Inferior parietal cortex (tissue), 1 donor: ENCODE results near the gene CCN2.
A peak's percentile ranks its signal among the peaks of the same experiment; 100 is the strongest.
"Not testable (repeated sequence)": the region's sequence is repeated elsewhere in the genome, so short reads cannot be mapped to it uniquely, and the experiment has no call there.

Source experiments
- DNase-seq: peaks from one replicate; pipeline ENCODE4 v3.0.0-alpha.2; 2016; ENCODE audit errors: extremely low spot score

CCN2 gene

DNA sequence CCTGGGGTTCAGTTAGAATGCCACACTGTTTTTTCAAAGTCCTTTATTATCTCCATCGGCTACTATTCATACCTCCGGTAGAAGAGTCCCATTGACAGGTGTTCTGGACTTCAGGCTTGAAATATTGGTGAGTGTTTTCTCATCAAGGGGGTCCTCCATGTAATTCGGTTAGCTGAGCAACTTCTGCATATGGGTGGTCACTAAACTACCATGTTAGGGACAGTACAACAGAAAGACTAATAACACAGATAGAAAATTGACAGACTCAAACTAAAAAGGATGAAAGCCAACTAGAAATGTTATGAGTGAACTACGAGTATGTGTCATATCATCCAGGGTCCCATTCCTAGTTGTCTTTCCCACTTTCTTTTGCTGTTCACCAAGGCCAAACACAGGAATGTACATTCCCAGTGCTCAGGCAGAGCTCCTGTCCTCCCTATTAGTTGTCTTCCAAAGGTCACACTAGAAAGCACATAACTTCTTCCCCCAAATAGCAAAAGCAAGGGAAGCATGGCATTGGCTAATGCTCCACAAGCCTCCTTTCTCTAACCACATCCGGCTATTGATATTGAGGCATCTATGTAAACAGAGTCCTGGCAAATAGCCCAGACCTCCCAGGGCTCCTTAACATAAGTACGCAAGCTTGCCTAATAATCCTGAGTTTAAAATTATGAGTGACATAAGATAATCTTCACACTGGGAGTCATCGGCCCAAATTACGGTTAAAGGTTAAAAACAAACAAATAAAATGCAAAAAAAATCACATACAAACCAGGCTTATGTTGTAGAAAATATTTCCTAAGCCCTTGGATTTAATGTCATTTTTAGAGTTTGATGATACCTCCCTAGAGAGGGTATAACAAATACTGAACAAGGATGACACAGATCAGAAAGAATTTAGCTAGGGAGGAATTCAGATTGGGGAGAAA lies 13.2 kb downstream of the CCN2 start:
- DNase-seq: no peak

DNA sequence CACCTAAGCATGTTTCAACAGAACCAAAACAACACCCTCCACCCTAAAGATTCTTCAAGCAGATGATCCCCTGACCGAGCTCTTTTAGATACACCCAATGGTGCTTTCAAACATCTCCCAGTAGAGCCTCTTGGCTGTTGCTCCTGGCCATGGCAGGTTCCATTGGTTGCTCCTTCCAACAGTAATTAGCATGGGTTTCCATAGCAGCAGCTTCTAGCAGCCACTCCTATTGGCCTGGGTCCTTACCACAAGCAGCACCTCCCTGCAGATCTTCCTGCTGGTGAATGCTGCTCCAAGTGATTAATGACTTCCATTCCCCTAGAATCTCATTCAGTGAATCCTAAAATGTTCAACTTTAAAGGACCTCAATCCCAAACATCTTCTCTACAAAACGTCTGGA lies 13.9 kb downstream of the CCN2 start:
- no peak for DNase-seq

DNA sequence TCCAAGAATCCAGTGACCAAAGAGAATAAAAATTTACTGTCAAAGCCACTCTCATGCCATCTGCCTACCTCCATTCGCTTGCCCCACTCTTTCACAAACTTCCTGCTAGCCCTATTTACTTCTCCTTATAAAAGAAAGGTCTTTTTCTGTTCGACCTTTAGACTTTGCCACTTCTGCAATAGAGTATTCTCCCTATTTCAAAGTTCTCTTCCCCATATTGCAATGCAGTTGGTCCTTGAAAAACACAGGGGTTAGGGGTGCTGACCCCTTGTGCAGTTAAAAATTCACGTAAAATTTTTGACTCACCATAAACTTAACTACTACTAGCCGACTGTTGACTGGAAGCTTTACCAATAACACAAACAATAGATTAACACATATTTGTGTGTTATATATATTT lies 15.0 kb downstream of the CCN2 start:
- DNase-seq: no peak

DNA sequence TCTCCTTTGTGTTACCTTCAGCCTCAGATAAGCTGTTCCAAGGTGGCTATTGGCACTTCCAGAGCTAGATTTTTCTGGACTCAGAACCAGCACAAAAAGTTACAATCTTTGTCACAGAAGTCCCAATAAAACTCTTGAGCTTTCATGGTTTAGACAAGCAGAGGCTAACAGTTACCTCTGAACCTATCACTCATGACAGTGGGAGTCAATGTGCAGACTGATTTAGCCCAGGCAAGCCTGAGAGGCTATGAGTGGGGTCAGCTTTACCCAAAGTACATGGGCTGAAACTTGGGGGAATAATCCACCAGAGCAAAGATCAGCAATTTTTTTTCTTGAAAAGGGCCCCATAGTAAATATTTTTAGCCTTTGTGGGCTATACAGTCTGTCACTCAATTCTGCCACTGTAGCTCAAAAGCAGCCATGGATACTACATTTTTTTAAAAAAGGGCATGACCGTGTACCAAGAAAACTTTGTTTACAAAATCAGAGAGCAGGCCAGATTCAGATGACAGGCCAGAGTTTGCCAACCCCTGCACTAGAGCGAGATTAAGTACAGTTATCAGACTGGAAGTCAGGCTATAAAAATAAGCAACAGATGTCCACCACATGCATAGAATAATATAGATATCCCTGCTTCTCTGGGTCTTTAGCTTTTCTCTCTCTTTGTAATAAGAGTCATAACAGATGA lies 20.0 kb downstream of the CCN2 start:
- DNase-seq: no peak

DNA sequence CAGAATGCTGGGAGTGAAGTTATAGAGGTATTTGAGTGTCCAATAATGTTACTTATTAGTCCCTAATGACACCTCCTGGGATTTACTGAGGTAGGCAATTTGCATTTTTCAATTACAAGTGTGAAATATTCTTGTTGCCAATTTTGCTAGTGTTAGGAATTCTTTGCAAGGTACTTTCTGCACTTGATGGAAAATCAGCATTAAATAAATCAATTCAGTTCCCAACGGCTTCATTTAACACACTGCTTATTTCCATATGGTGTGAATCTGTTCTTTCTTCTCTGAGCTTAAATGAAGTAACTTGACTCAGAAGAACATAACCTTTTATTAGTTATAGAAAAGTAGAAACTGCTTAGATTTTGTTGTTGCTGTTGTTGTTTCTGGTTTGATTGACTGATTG lies 21.2 kb downstream of the CCN2 start:
- no peak for DNase-seq

DNA sequence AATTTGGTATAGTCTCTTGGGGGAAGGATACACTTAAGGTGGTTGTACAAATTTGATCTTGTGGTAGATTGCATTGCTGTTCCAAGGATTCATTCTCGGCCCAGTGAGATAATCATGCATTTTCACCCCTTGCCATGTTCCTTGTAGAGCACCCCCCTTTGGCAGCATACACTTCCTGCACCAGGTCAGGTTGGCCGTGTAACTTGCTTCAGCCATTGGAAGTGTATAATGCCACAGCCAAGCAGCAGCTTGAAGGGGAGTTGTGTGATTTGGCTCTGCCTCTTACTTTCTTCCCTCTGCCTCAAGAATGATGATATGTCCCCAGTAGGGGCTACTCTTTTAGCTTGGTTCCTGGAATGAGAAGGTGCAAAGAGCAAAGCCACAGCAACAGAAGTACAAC lies 21.9 kb downstream of the CCN2 start:
- no peak for DNase-seq

DNA sequence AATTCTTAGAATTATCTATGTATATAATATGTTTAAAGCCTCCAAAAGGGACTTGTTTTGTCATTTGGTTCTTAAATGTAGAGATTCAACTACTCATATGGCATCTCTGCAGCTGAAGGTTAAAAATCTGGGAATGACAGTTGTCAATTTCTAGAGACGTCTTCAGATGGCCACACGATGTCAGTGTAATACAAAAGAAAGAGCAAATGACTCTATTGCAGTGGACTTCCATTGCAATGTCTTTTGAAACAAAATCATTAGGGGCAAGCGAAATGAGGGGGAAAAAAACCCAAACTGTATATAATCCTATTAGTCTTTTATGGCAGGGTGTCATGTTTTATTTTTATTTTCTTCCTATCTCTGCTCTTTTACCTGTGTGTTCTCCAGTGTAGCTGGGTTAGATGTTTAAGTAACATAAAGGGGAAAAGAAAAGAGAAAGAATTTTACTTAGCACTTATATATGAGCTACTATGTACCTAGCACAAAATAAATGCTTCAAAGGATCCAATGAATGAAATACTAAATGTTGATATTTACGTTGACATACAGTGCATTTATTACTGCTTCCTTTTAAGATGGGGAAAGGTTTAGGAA lies 26.2 kb downstream of the CCN2 start:
- peak; percentile 72 for DNase-seq

DNA sequence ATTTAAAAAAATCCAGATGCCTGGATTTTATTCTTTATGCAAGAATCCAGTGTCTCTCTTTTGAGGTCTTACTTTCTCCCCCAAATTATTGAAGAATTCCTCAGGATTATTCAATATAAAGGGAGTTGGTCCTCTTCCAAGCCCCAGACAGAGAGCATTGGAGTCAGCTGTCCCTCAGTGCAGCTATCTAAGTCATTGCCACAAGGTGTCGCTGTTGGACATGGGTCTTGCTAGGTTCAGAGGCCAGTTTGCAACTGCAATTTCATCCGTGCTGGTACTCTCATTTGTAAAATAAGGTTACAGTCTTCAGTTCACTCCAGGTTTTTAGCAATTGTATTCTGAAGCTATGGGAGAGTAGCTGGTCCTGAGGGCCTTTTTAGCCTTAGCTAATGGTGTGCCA lies 27.8 kb downstream of the CCN2 start:
- peak; percentile 42 for DNase-seq

DNA sequence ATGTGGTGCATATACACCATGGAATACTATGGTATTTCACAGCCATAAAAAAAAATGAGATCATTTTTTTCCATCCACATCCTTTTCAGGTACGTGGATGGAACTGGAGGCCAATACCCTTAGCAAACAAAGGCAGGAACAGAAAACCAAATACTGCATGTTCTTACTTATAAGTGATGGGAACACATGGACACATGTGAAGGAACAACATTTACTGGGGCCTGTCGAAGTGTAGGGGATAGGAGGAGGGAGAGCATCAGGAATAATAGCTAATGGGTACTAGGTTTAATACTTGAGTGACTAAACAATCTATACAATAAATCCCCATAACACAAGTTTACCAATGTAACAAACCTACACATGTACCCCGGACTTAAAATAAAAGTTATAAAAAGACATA lies 30.5 kb downstream of the CCN2 start:
- DNase-seq: no peak

DNA sequence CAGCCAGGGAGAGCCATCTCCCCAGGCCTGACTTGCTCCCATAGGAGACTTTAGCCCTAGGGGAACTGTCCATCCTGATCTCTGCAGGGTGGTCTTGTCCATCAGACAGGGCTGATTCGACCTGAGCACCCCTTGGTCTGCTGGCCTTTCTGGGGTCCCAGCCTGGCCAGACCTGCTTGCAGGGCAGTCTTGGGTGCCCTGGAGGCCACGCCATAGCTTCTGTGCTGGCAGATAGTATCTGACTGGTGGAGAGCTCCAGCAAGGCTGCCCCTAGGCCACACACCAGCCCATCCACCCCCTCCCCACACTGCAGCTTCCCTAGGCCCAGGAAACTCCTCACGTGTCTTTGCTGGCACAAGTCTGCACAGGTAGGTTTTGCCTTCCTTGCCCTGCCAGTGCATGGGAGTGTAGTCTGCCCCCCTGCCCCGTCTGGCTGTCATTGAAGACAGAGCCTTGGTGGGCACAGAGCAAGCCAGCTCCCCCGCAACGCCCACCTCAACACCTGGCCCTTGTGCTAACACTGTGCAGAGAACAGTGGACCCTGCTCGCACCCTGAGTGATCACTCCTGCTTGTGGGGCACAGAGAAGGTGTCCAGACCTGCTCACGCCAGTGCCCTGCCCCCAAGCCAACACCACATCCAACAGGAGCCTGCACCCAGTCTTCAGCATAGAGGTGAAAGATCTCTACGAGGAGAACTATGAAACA lies 32.4 kb downstream of the CCN2 start:
- no peak for DNase-seq

DNA sequence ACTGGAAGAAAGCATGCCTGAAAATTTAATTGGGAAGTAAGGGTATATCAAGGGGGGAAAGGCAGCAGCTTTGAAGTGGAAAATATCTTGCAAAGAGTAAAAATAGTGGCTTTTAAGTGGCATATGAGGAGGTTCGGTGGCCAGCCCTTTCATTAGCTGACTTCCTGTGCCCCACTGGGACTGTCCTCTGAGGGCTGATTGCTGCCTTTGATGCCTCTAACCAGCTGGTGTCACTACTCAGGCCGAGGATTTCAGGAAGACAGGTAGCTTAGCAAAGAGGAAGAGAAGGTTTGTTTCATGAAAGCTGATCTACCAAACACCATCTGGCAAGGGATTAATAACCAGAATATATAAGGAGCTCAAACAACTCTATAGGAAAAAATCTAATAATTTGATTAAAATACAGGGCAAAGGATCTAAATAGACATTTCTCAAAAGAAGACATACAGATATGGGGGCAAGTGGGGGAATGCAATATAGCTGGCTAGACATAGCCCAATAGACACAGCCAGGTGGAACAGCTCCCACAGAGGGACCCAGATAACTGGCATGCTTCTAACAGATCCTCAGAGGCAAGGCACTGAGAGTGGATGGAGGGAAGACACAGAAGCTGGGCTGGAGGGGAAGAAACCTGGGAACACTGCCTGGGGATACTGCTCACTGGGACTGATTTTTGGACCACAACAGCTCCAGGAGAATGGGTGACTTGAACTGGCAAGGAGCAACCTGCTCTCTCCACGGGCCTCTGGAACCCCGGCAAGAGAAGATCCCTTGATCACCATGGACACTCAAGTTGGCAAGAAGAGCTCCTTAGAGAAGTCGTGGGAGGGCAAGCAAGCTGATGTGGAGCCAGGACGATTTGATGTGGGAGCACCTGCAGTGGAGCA lies 33.2 kb downstream of the CCN2 start:
- DNase-seq: no peak

DNA sequence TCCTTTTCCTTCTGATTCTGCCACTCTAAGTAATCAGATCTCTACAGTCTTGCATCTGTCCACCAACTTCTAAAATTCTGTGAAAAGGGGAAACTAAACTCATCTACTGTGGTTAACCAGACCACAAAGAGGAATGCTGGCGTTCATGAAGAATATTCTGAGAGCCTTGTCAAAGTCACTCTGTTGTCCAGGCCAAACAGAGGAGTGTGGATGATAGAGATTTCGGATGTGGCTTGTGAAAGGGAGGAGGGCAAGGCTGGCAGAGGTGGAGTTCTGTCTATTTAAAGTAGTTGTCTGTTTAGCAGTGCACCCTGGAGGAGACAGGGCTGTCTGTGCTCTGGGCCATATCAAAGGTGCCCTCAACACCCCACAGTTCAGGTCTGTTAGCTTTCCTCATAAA lies 33.9 kb downstream of the CCN2 start:
- DNase-seq: no peak

DNA sequence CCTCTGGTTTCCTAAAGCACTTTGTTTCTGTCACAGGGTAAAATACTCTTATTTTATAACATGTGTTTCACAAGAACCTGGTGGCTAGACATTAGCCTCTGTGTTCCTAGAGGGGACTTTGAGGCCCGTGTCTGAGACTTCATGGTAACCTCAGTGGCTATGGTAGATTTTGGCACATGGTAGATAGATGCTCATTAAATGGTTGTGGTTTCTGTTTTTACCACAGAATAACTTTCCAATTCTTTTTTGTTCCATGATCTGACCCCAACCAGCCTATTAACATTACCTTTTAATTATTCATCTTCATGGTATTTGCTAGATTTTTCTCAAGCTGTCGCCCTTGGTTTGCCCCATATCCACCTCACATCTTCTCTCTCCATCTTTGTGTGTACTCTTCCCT lies 34.3 kb downstream of the CCN2 start:
- DNase-seq: no peak

DNA sequence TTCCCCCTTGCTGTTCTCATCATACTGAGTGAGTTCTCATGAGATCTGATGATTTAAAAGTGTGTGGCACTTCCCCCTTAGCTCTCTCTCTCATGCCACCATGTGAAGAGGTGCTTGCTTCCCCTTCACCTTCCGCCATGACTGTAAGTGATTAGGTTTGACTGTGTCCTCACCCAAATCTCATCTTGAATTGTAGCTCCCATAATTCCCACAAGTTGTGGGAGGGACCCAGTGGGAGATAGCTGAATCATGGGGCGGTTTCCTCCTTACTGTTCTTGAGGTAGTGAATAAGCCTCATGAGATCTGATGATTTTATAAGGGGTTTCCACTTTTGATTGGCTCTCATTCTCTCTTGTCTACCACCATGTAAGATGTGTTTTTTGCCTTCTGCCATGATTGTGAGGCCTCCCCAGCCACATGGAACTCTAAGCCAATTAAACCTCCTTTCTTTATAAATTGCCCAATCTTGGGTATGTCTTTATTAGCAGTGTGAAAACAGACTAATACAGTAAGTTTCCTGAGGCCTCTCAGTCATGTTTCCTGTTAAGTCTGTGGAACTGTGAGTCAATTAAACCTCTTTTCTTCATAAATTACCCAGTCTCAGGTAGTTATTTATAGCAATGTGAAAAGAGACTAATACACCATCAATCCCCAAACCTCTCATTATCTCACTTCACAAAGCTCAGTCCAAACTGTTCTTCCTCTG lies 34.9 kb downstream of the CCN2 start:
- not testable (repeated sequence) for DNase-seq

DNA sequence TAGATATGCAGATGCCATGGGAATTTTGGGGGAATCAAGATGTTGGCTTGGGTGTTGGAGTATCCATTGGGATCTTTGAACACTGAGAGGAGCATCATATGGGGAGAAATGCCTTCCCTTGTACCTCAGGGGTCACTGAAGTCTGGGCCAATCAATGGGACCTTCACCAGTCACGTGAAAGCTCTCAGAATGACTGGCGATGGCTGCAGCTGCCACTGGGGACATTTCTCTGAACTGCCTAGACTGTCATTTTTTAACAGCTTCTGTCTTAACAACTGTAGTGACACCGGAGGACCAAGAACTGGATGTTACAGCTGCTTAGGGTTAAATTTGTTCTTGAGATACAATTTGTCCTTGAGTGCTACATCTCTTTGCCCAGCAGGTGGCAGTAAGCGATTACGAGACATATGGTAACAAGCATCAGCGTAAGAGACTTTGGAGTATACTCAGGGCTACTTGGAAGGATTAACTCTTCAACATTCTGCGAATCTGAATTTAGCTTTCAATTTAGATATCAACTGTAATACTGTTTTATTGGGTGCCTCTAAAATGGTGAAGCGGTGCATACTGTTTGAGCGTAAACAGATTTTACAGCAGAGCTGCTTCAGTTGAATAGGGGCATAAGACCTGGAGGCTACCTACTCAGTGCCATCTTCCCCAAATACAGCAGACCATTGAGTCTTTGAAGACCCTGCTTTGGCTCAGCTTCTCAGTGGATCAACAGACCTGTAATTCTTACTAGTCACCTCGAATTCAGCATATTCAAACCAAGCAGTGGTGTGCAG lies 36.0 kb downstream of the CCN2 start:
- peak; percentile 90 for DNase-seq

DNA sequence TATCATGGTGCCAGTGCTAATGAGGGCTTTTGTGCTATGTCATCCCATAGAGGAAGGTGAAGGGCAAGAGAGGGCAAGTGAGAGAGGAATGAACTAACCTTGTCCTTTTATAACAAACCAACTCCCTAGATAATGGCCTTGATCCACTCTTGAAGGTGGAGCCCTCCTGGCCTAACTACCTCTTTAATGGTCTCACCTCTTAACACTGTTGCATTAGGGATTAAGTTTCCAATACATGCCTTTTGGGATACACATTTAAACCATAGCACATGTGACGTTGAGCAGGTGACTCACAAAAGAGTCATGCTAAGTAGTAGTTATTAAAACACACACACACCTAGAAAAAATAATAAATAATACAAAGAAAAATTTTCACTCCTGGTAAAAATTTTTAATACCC lies 36.9 kb downstream of the CCN2 start:
- DNase-seq: no peak

DNA sequence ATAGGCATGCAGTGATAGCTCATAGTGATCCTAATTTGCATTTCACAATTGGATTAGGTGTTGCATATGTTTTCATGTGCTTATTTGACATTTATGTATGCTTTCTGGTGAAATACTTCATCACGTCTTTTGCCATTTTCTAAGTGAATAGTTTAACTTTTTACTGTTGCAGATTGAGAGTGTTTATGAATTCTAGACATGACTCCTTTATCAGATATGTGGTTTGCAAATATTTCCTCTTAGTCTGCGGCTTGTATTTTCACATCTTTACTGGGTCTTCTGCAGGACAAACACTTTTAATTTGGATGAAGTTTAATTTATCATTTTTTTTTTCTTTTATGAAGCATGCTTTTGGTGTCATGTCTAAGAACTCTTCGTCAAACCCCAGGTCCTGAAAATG lies 39.2 kb downstream of the CCN2 start:
- no peak for DNase-seq

DNA sequence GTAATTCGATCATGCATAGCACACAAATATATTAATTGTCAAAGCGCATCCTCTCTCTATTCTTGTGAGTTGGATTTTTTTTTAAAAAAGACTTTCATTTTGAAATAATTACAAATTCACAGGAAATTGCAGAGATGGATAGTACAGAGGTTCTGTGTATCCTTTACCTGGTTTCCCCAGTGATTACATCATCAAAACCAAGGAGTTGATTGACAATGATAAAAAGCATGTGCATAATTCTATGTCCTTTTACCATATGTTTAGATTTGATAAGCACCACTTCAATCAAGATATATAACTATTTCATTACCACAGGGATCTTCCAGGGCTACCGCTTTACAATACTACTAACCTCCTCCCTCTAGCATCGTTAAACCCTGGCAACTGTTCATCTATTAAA lies 40.2 kb downstream of the CCN2 start:
- no peak for DNase-seq

DNA sequence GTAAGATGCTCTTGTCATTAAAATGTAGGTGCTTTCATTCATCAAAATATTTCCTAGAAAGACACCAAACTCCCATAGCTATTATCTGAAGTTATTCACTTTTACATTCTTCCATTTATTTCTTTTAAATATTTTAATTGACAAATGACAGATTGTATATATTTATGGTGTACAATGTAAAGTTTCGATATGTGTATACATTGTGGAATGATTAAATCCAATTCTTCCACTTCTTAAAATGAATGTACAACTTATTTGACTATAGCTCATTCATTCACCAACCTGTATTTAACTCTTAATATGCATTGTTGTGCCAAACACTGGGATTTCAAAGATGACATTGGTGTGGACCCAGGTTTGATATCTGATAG lies 41.0 kb downstream of the CCN2 start:
- no peak for DNase-seq
